ENCODE data around the gene SFMBT1. TPM values are rescaled to one million over a fixed set of nuclear protein-coding genes. Genes with fewer than 3 reads are reported as not detected.

Gene SFMBT1
- total and polyA plus RNA-seq, 4 donors: 4.4 to 17.8 (median 10.4) TPM

GRCh38 chr3:52978109-52978754 is 67.6 kb downstream of the SFMBT1 start:
- H3K27ac ChIP-seq (ENCODE audit: low read depth in 1 of 2, low read length in 2 of 2): no peak overlapping the region
- H3K9ac ChIP-seq (ENCODE audit: low read depth in 1 of 2, low read length in 2 of 2): no peak overlapping the region
- peaks cover 0 to 5% (median under 1%) of the 10 kb centered on the region in 4 donors for H3K4me1 ChIP-seq (ENCODE audit: control insufficient read depth in 4 of 4, insufficient read depth in 4 of 4, low read length in 3 of 4)
- H3K27me3 ChIP-seq (ENCODE audit: control insufficient read depth in 4 of 4, insufficient read depth in 4 of 4, low read length in 3 of 4): no peaks in the 10 kb centered on the region
- H3K4me3 ChIP-seq (ENCODE audit: low read depth in 1 of 3, low read length in 3 of 3): no peak overlapping the region
- H3K36me3 ChIP-seq (ENCODE audit: control insufficient read depth in 4 of 4, insufficient read depth in 3 of 4, low read depth in 1 of 4, low read length in 3 of 4): no peaks in the 10 kb centered on the region
- 96% methylated on average over 3 of the region's 3 CpGs for WGBS
- DNase-seq (ENCODE audit: low spot score): no peak
- TF ChIP-seq CTCF (IDR thresholded peaks at IDR 0.05; ENCODE audit: low read depth, low read length, missing input control): no peak
- no peak for TF ChIP-seq RAD21 (IDR thresholded peaks at IDR 0.05)
- TF ChIP-seq RXRA (IDR thresholded peaks at IDR 0.05): no peak
- TF ChIP-seq MAX (IDR thresholded peaks at IDR 0.05): no peak
- no peak for TF ChIP-seq TAF1 (conservative IDR thresholded peaks at IDR 0.05)
- TF ChIP-seq GABPA (IDR thresholded peaks at IDR 0.05 in 1 of 2, conservative IDR thresholded peaks at IDR 0.05 in 1 of 2): no peak
- no peak for TF ChIP-seq SP1 (IDR thresholded peaks at IDR 0.05)
- TF ChIP-seq NR2F2 (IDR thresholded peaks at IDR 0.05): no peak
- no peaks in the 10 kb centered on the region for H3K9me3 ChIP-seq (ENCODE audit: control insufficient read depth in 4 of 4, low read length in 3 of 4)

GRCh38 chr3:52973806-52974205 is 72.1 kb downstream of the SFMBT1 start:
- Histone ChIP-seq H3K9ac (ENCODE audit: low read depth in 1 of 2, low read length in 2 of 2) (no peak overlapping the region), H3K4me1 (ENCODE audit: control insufficient read depth in 4 of 4, insufficient read depth in 4 of 4, low read length in 3 of 4) (no peaks in the 10 kb centered on the region), H3K9me3 (ENCODE audit: control insufficient read depth in 4 of 4, low read length in 3 of 4) (no peaks in the 10 kb centered on the region), H3K27me3 (ENCODE audit: control insufficient read depth in 4 of 4, insufficient read depth in 4 of 4, low read length in 3 of 4) (no peaks in the 10 kb centered on the region), H3K36me3 (ENCODE audit: control insufficient read depth in 4 of 4, insufficient read depth in 3 of 4, low read depth in 1 of 4, low read length in 3 of 4) (peaks cover 0 to 2% (median 0%) of the 10 kb centered on the region in 4 donors), H3K27ac (ENCODE audit: low read depth in 1 of 2, low read length in 2 of 2) (no peak overlapping the region), H3K4me3 (ENCODE audit: low read depth in 1 of 3, low read length in 3 of 3) (no peak overlapping the region)
- WGBS: 89% methylated on average over 4 of the region's 4 CpGs
- TF ChIP-seq CTCF (IDR thresholded peaks at IDR 0.05; ENCODE audit: low read depth, low read length, missing input control): no peak
- no peak for TF ChIP-seq HNF4A (conservative IDR thresholded peaks at IDR 0.05)
- TF ChIP-seq HNF4G (IDR thresholded peaks at IDR 0.05): no peak
- no peak for TF ChIP-seq RXRA (IDR thresholded peaks at IDR 0.05)
- TF ChIP-seq GABPA (IDR thresholded peaks at IDR 0.05 in 1 of 2, conservative IDR thresholded peaks at IDR 0.05 in 1 of 2): no peak
- no peak for DNase-seq (ENCODE audit: low spot score)

GRCh38 chr3:52971895-52972294 is 74.0 kb downstream of the SFMBT1 start:
- WGBS: 88% methylated on average over 3 of the region's 3 CpGs
- Histone ChIP-seq H3K4me3 (ENCODE audit: low read depth in 1 of 3, low read length in 3 of 3) (no peak overlapping the region), H3K9me3 (ENCODE audit: control insufficient read depth in 4 of 4, low read length in 3 of 4) (no peaks in the 10 kb centered on the region), H3K36me3 (ENCODE audit: control insufficient read depth in 4 of 4, insufficient read depth in 3 of 4, low read depth in 1 of 4, low read length in 3 of 4) (peaks cover 0 to 2% (median under 1%) of the 10 kb centered on the region in 4 donors), H3K27ac (ENCODE audit: low read depth in 1 of 2, low read length in 2 of 2) (no peak overlapping the region), H3K27me3 (ENCODE audit: control insufficient read depth in 4 of 4, insufficient read depth in 4 of 4, low read length in 3 of 4) (no peaks in the 10 kb centered on the region), H3K4me1 (ENCODE audit: control insufficient read depth in 4 of 4, insufficient read depth in 4 of 4, low read length in 3 of 4) (no peaks in the 10 kb centered on the region), H3K9ac (ENCODE audit: low read depth in 1 of 2, low read length in 2 of 2) (no peak overlapping the region)
- TF ChIP-seq ZBTB33 (IDR thresholded peaks at IDR 0.05) (no peak), TAF1 (conservative IDR thresholded peaks at IDR 0.05) (no peak)
- no peak for DNase-seq (ENCODE audit: low spot score)

All from liver (tissue), 9 donors.